HCT116 (cell line): Measurements from ENCODE around the gene PRMT1. TPM values are rescaled to one million over a fixed set of nuclear protein-coding genes. Genes with fewer than 3 reads are reported as not detected.

Experiments
- ATAC-seq: fragments of 200-7000 bp; cut with Tn5 transposase; 2 replicates; pipeline ENCODE4 v1.9.1; 2020; ENCODE audit warnings: mild to moderate bottlenecking, moderate library complexity
- BruUV-seq: library from RNA; stranded (reverse); fragments of 400-500 nt; replicated peaks from 2 replicates; lab custom pipeline; 2021; lab: Mats Ljungman, UMichigan
- CTCF ChIA-PET: fragments of 300-600 bp; sonication (Branson Sonifier 250); formaldehyde crosslinking; loops from one replicate; lab custom pipeline; 2021; ENCODE audit warnings: antibody characterized with exemption; lab: Charles Lee
- POLR2A ChIA-PET: fragments of 300-600, 350-600 bp; sonication (Branson Sonifier 250); formaldehyde crosslinking; loops from one replicate; lab custom pipeline; 2021; ENCODE audit warnings: antibody characterized with exemption; lab: Charles Lee
- RAD21 ChIA-PET, 2 experiments: fragments of 300-600 bp; sonication (Branson Sonifier 250); formaldehyde crosslinking; loops; one replicate each; lab custom pipeline; 2023; ENCODE audit warnings: low total read pairs in 2 of 2; ENCODE audit not compliant: uncharacterized antibody in 2 of 2, unreplicated experiment in 2 of 2, low non-redundant PET in 1 of 2; lab: Charles Lee
- DNase-seq: peaks from one replicate; pipeline ENCODE4 v3.0.0-alpha.2; 2010; ENCODE audit warnings: low read depth, low spot score
- H2AFZ ChIP-seq: fragments of 200-600 bp; shearing (Covaris generic), sonication (generic); 2 replicates; pipeline ENCODE4 v1.6.1; 2017; ENCODE audit warnings: low read depth, mixed run types, mixed read lengths, antibody characterized with exemption, low read length; ENCODE audit not compliant: poor library complexity, severe bottlenecking
- H3K27ac ChIP-seq: 2 replicates; pipeline ENCODE4 v1.5.1; 2012; ENCODE audit warnings: low read depth, low read length
- H3K27me3 ChIP-seq: fragments of 200-600 bp; sonication (generic); 2 replicates; pipeline ENCODE4 v1.6.1; 2016; ENCODE audit warnings: mixed run types, low read length, mixed read lengths; ENCODE audit not compliant: insufficient read depth
- H3K36me3 ChIP-seq, 2 experiments: fragments of 200-500 bp in 1 of 2; fragments of 200-600 bp in 1 of 2; sonication (Bioruptor generic) in 1 of 2; sonication (generic) in 1 of 2; 2 replicates each; pipeline versions ENCODE4 v1.5.1 to v1.6.1; 2014 to 2016; ENCODE audit warnings: low read length in 2 of 2, inconsistent platforms in 1 of 2, mixed read lengths in 1 of 2, mixed run types in 1 of 2; ENCODE audit not compliant: insufficient read depth in 2 of 2, control insufficient read depth in 1 of 2
- H3K4me1 ChIP-seq, 2 experiments: fragments of 200-600 bp in 1 of 2; sonication (generic) in 1 of 2; 2 replicates each; pipeline versions ENCODE4 v1.5.1 to v1.6.1; 2012 to 2017; ENCODE audit warnings: low read length in 2 of 2, inconsistent platforms in 1 of 2, mild to moderate bottlenecking in 1 of 2, mixed read lengths in 1 of 2, mixed run types in 1 of 2, moderate library complexity in 1 of 2; ENCODE audit not compliant: insufficient read depth in 2 of 2, control insufficient read depth in 1 of 2
- H3K4me2 ChIP-seq: fragments of 200-600 bp; sonication (generic); 2 replicates; pipeline ENCODE4 v1.6.1; 2017; ENCODE audit warnings: mixed run types, low read length, mixed read lengths
- H3K4me3 ChIP-seq, 2 experiments: fragments of 200-600 bp in 1 of 2; sonication (generic) in 1 of 2; replicated peaks in 1 of 2; 2 replicates each; pipeline ENCODE4 v1.5.1; 2011 to 2016; ENCODE audit warnings: low read length in 2 of 2, control low read depth in 1 of 2, low read depth in 1 of 2, mild to moderate bottlenecking in 1 of 2, mixed read lengths in 1 of 2, mixed run types in 1 of 2
- H3K79me2 ChIP-seq: fragments of 200-600 bp; sonication (generic); 2 replicates; pipeline ENCODE4 v1.6.1; 2017; ENCODE audit warnings: mild to moderate bottlenecking, mixed run types, low read length, moderate library complexity, mixed read lengths; ENCODE audit not compliant: insufficient read depth
- H3K9ac ChIP-seq: fragments of 200-600 bp; sonication (generic); 2 replicates; pipeline ENCODE4 v1.6.1; 2016; ENCODE audit warnings: low read length, mixed read lengths
- H3K9me2 ChIP-seq: fragments of 200-600 bp; sonication (generic), shearing (Covaris generic); 2 replicates; pipeline ENCODE4 v1.6.1; 2017; ENCODE audit warnings: mixed run types, mild to moderate bottlenecking, moderate library complexity; ENCODE audit not compliant: insufficient read depth
- H3K9me3 ChIP-seq, 2 experiments: fragments of 200-500 bp in 1 of 2; fragments of 200-600 bp in 1 of 2; sonication (Bioruptor generic) in 1 of 2; sonication (generic) in 1 of 2; 2 replicates each; pipeline ENCODE4 v1.6.1; 2014 to 2017; ENCODE audit warnings: low read length in 2 of 2, mixed read lengths in 2 of 2, inconsistent platforms in 1 of 2, low read depth in 1 of 2, mild to moderate bottlenecking in 1 of 2, mixed run types in 1 of 2, moderate library complexity in 1 of 2; ENCODE audit not compliant: control insufficient read depth in 1 of 2, insufficient read depth in 1 of 2
- H4K20me1 ChIP-seq: fragments of 200-600 bp; sonication (generic), shearing (Covaris generic); 2 replicates; pipeline ENCODE4 v1.6.1; 2017; ENCODE audit warnings: mixed run types, mild to moderate bottlenecking, moderate library complexity; ENCODE audit not compliant: insufficient read depth
- ELF1 ChIP-seq: IDR thresholded peaks from 2 replicates; pipeline ENCODE4 v1.6.1; 2012; ENCODE audit warnings: low read depth, borderline replicate concordance
- EZH2 ChIP-seq: fragments of 200-600 bp; sonication (generic); IDR thresholded peaks from 2 replicates; pipeline ENCODE4 v1.6.1; 2017; ENCODE audit warnings: antibody characterized with exemption, mixed run types
- FOSL1 ChIP-seq: IDR thresholded peaks from 2 replicates; pipeline ENCODE4 v1.6.1; 2012; ENCODE audit warnings: low read depth
- POLR2AphosphoS5 ChIP-seq: IDR thresholded peaks from 2 replicates; pipeline ENCODE4 v1.6.1; 2011; ENCODE audit warnings: mild to moderate bottlenecking, low read depth, low read length, moderate library complexity
- SP1 ChIP-seq: IDR thresholded peaks from 2 replicates; pipeline ENCODE4 v1.6.1; 2012; ENCODE audit warnings: low read depth
- SRF ChIP-seq: IDR thresholded peaks from 2 replicates; pipeline ENCODE4 v1.6.1; 2012; ENCODE audit warnings: low read depth
- intact Hi-C: fragments of 100-400 bp; cut with micrococcal nuclease; formaldehyde crosslinking; loops from 2 replicates; pipeline ENCODE4 v1.10.0; 2022
- total RNA-seq: library from RNA; stranded (reverse); gene quantifications from one replicate; pipeline ENCODE4 v1.2.1, GENCODE V29; 2021; ENCODE audit not compliant: unreplicated experiment
- TF ChIP-seq, protein P1 (sequence below): IDR thresholded peaks from 2 replicates; pipeline ENCODE4 v1.6.1; 2011; ENCODE audit warnings: mild to moderate bottlenecking, low read length, moderate library complexity; ENCODE audit not compliant: insufficient replicate concordance; ENCODE audit errors: extremely low read depth
- TF ChIP-seq, protein P2 (sequence below): IDR thresholded peaks from 2 replicates; pipeline ENCODE4 v1.6.1; 2012

Gene PRMT1
- total RNA-seq, 1 experiment from 2014 or later, result 428 TPM

DNA sequence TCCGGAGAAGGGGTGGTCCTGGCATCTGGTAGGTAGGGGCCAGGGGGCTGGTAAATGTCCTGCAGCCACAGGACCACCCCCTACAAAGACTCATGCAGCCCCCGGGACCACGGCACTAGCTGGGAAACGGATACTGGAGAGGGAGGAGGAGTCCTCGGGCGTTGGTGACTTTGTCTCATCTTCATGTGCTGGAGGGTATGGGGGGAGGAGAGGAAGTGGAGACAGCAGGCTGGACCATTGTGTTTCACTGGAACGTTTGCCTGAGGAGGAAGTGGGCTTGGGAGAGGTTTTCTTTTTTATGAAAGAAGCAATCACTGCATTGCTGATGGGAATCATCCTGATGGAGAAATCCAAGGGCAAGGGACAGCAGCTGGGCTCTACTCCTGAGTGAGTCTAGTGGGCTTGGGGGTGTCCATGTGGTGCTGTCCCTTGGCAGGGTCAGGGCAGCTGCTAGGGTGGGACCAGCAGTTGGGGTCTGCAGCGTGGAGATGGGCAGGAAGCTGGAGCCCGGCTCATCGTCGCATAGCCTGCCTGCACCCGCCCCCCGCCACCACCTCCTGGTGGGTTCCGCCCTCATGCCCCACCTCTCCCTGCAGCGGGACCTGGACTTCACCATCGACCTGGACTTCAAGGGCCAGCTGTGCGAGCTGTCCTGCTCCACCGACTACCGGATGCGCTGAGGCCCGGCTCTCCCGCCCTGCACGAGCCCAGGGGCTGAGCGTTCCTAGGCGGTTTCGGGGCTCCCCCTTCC, 10.7 kb downstream of the PRMT1 start:
- peaks cover 8% of the 10 kb centered on the region; the same call in 1 of the 2 replicates for H4K20me1 ChIP-seq
- RAD21 ChIA-PET, result interaction anchor here in 1 of 2 experiments (0.6 kb wide), 1 partner anchor 10 kb away, joined by 3 read pairs; no protein-coding TSS in a partner anchor

DNA sequence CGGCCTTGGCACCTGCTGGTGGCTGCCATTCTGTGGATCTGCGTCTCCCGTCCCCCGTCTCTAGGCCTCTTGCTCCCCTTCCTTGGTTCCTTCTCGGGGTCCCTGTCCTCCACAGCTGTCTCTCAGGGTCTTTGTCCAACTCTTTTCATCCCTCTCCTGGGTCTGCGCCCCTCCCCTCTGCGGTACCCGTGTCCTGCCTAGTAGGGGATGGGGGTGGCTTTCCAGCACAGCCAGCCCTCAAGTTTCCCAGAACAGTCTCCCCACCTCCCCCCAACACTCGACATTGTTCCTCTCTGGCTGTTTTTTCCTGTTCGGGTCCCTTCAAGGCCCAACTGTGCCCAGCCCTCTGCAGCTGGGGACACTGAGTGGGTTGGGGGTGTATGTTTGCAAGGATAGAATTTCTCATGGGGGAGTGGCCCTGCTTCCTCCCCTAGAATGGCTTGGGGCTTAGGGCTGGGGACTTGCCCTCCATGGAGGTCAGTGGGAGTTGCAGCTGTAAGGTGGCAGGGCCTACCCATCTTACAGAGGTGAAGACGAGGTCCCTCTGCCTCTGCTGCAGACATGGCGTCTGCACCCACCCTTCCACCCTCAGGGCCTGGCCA, 11.6 kb downstream of the PRMT1 start:
- no peaks in the 10 kb centered on the region for H3K27me3 ChIP-seq
- intact Hi-C loops, result no loop called here
- POLR2A ChIA-PET, result no interaction called here
- ATAC-seq, result no peak
- H4K20me1 ChIP-seq, result peaks cover 8% of the 10 kb centered on the region; the same call in 1 of the 2 replicates
- TF ChIP-seq ELF1 (no peak), POLR2AphosphoS5 (no peak), SP1 (no peak), SRF (no peak), EZH2 (no peak)
- TF ChIP-seq, protein P1, sequence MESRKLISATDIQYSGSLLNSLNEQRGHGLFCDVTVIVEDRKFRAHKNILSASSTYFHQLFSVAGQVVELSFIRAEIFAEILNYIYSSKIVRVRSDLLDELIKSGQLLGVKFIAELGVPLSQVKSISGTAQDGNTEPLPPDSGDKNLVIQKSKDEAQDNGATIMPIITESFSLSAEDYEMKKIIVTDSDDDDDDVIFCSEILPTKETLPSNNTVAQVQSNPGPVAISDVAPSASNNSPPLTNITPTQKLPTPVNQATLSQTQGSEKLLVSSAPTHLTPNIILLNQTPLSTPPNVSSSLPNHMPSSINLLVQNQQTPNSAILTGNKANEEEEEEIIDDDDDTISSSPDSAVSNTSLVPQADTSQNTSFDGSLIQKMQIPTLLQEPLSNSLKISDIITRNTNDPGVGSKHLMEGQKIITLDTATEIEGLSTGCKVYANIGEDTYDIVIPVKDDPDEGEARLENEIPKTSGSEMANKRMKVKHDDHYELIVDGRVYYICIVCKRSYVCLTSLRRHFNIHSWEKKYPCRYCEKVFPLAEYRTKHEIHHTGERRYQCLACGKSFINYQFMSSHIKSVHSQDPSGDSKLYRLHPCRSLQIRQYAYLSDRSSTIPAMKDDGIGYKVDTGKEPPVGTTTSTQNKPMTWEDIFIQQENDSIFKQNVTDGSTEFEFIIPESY, result no peak
- TF ChIP-seq, protein P2, sequence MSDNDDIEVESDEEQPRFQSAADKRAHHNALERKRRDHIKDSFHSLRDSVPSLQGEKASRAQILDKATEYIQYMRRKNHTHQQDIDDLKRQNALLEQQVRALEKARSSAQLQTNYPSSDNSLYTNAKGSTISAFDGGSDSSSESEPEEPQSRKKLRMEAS, result no peak
- TF ChIP-seq, all 23 proteins: peak for 0
- no peak overlapping the region for H3K9ac ChIP-seq
- no peak overlapping the region for H3K4me3 ChIP-seq
- H3K4me1 ChIP-seq, result peaks cover 0 to 26% of the 10 kb centered on the region in 2 experiments; a peak in 2 of 4 replicates
- H3K9me2 ChIP-seq, result no peaks in the 10 kb centered on the region
- DNase-seq, result no peak
- CTCF ChIA-PET, result no interaction called here
- RAD21 ChIA-PET, result interaction anchor here in 1 of 2 experiments (0.5 kb wide), 1 partner anchor 54 kb away, joined by 5 read pairs; no protein-coding TSS in a partner anchor
- H3K4me2 ChIP-seq, result no peak overlapping the region
- no peak overlapping the region for H3K27ac ChIP-seq
- H2AFZ ChIP-seq, result no peak overlapping the region
- H3K36me3 ChIP-seq, result peaks cover 29 to 34% of the 10 kb centered on the region in 2 experiments
- no TSS peak for BruUV-seq
- H3K79me2 ChIP-seq, result peaks cover 25% of the 10 kb centered on the region
- H3K9me3 ChIP-seq, result no peaks in the 10 kb centered on the region

More for the DNA sequence above, 10.7 kb downstream of the PRMT1 start:
- Histone ChIP-seq H3K4me2 (no peak overlapping the region), H3K9me2 (no peaks in the 10 kb centered on the region), H3K27me3 (no peaks in the 10 kb centered on the region), H3K27ac (no peak overlapping the region), H3K36me3 (peaks cover 30 to 40% of the 10 kb centered on the region in 2 experiments), H2AFZ (no peak overlapping the region), H3K4me1 (peaks cover 0 to 26% of the 10 kb centered on the region in 2 experiments; a peak in 2 of 4 replicates), H3K4me3 (no peak overlapping the region), H3K9ac (no peak overlapping the region), H3K79me2 (peaks cover 31% of the 10 kb centered on the region), H3K9me3 (no peaks in the 10 kb centered on the region)
- TF ChIP-seq FOSL1 (no peak), POLR2AphosphoS5 (peak; percentile 39; the same call in 1 of the 2 replicates)
- CTCF ChIA-PET, result no interaction called here
- no peak for DNase-seq
- intact Hi-C loops, result no loop called here
- no peak for ATAC-seq
- no TSS peak for BruUV-seq
- POLR2A ChIA-PET, result interaction anchor here (1.0 kb wide), 1 partner anchor 30 kb away, joined by 3 read pairs; no protein-coding TSS in a partner anchor
